GM12873 (cell line): ENCODE data around the gene BCCIP.

Experiments used
- CTCF ChIP-seq: IDR thresholded peaks from 2 replicates; pipeline ENCODE4 v1.5.1; 2012; ENCODE audit warnings: low read depth, mild to moderate bottlenecking, moderate library complexity, low read length, control low read depth; ENCODE audit not compliant: insufficient read depth; ENCODE audit errors: missing control alignments

The BCCIP gene

GRCh38 chr10:125799451-125800182, 23.7 kb upstream of the BCCIP start:
- TF ChIP-seq CTCF: no peak

- TF ChIP-seq CTCF: no peak
Measured at GRCh38 chr10:125801574-125801973, 21.8 kb upstream of the BCCIP start.

GRCh38 chr10:125802131-125802530, 21.2 kb upstream of the BCCIP start:
- TF ChIP-seq CTCF: no peak

- TF ChIP-seq CTCF: no peak
Measured at GRCh38 chr10:125802739-125803138, 20.6 kb upstream of the BCCIP start.

GRCh38 chr10:125808047-125808446, 15.3 kb upstream of the BCCIP start:
- no peak for TF ChIP-seq CTCF

- no peak for TF ChIP-seq CTCF
Measured at GRCh38 chr10:125811251-125811650, 12.1 kb upstream of the BCCIP start.

- no peak for TF ChIP-seq CTCF
Measured at GRCh38 chr10:125812128-125812750, 11.1 kb upstream of the BCCIP start.
